GM12801 (cell line): ENCODE data around the gene RIPPLY3.

Experiments
- CTCF ChIP-seq: IDR thresholded peaks from one replicate; pipeline ENCODE4 v1.5.1; 2011; ENCODE audit warnings: control low read depth; ENCODE audit not compliant: insufficient read length; ENCODE audit errors: extremely low read depth

The RIPPLY3 gene

GRCh38 chr21:36987845-36988244, 18.7 kb upstream of the RIPPLY3 start:
- TF ChIP-seq CTCF = no peak

GRCh38 chr21:36988536-36988935, 18.0 kb upstream of the RIPPLY3 start:
- no peak for TF ChIP-seq CTCF

- no peak for TF ChIP-seq CTCF
Observed at GRCh38 chr21:36989699-36990507, 16.6 kb upstream of the RIPPLY3 start.

GRCh38 chr21:36990508-36991205, 15.8 kb upstream of the RIPPLY3 start:
- TF ChIP-seq CTCF = no peak

GRCh38 chr21:36992671-36993070, 13.8 kb upstream of the RIPPLY3 start:
- no peak for TF ChIP-seq CTCF

- TF ChIP-seq CTCF = no peak
Observed at GRCh38 chr21:36994501-36995158, 11.9 kb upstream of the RIPPLY3 start.

- TF ChIP-seq CTCF = no peak
Observed at GRCh38 chr21:36999131-36999898, 7.2 kb upstream of the RIPPLY3 start.
